CD14-positive monocyte (primary cell): ENCODE data around the gene TEPSIN. TPM values are rescaled to one million over a fixed set of nuclear protein-coding genes. Genes with fewer than 3 reads are reported as not detected.

ENCODE experiments used
- DNase-seq, 3 donors: peaks; one replicate each; pipeline ENCODE4 v3.0.0-alpha.2; 2011 to 2022
- H2AFZ ChIP-seq: 2 replicates; pipeline ENCODE4 v1.6.0; 2012; ENCODE audit warnings: mild to moderate bottlenecking, low read depth, low read length, inconsistent platforms; ENCODE audit not compliant: insufficient read depth, poor library complexity, severe bottlenecking
- H3K27ac ChIP-seq, 2 donors: 1 replicate in 1 of 2; 2 replicates in 1 of 2; pipeline ENCODE4 v1.5.1; 2012 to 2013; ENCODE audit warnings: low read length in 2 of 2, control low read depth in 1 of 2, inconsistent platforms in 1 of 2, low read depth in 1 of 2, mild to moderate bottlenecking in 1 of 2
- H3K27me3 ChIP-seq, 2 donors: one replicate each; pipeline versions ENCODE4 v1.6.0 to v1.6.1; 2011 to 2013; ENCODE audit warnings: low read length in 2 of 2; ENCODE audit not compliant: control insufficient read depth in 2 of 2, insufficient read depth in 2 of 2
- H3K36me3 ChIP-seq, 2 donors: replicated peaks in 1 of 2; 1 replicate in 1 of 2; 2 replicates in 1 of 2; pipeline versions ENCODE4 v1.5.1 to v1.6.1; 2012 to 2013; ENCODE audit warnings: low read length in 2 of 2, control low read depth in 1 of 2, inconsistent platforms in 1 of 2, mild to moderate bottlenecking in 1 of 2; ENCODE audit not compliant: insufficient read depth in 2 of 2, control insufficient read depth in 1 of 2
- H3K4me1 ChIP-seq, 2 donors: 1 replicate in 1 of 2; 2 replicates in 1 of 2; pipeline versions ENCODE4 v1.5.1 to v1.6.1; 2012 to 2013; ENCODE audit warnings: low read length in 2 of 2, control low read depth in 1 of 2, inconsistent platforms in 1 of 2, mild to moderate bottlenecking in 1 of 2, moderate library complexity in 1 of 2; ENCODE audit not compliant: insufficient read depth in 2 of 2, control insufficient read depth in 1 of 2
- H3K4me2 ChIP-seq: replicated peaks from 2 replicates; pipeline ENCODE3; 2012; ENCODE audit warnings: low read length, moderate library complexity, mild to moderate bottlenecking; ENCODE audit not compliant: poor library complexity, severe bottlenecking; ENCODE audit errors: extremely low read depth
- H3K4me3 ChIP-seq, 3 experiments: fragments of 200-600 bp in 1 of 3; sonication (generic) in 1 of 3; replicated peaks in 1 of 3; 1 replicate in 2 of 3; 2 replicates in 1 of 3; pipeline ENCODE4 v1.5.1; 2011 to 2013; ENCODE audit warnings: low read length in 3 of 3, mild to moderate bottlenecking in 3 of 3, control low read depth in 2 of 3, low read depth in 2 of 3, inconsistent platforms in 1 of 3, moderate library complexity in 1 of 3
- H3K79me2 ChIP-seq: 2 replicates; pipeline ENCODE4 v1.6.0; 2012; ENCODE audit warnings: mild to moderate bottlenecking, control low read depth, inconsistent platforms, low read length, moderate library complexity; ENCODE audit not compliant: insufficient read depth
- H3K9ac ChIP-seq: 2 replicates; pipeline ENCODE4 v1.6.0; 2017; ENCODE audit warnings: low read length, mild to moderate bottlenecking; ENCODE audit not compliant: insufficient read depth, poor library complexity, severe bottlenecking
- H3K9me3 ChIP-seq, 2 donors: replicated peaks in 1 of 2; 1 replicate in 1 of 2; 2 replicates in 1 of 2; pipeline versions ENCODE4 v1.5.1 to v1.6.1; 2012 to 2013; ENCODE audit warnings: low read length in 2 of 2, control low read depth in 1 of 2; ENCODE audit not compliant: control insufficient read depth in 1 of 2, insufficient read depth in 1 of 2
- H4K20me1 ChIP-seq: 2 replicates; pipeline ENCODE4 v1.6.0; 2012; ENCODE audit warnings: mild to moderate bottlenecking, low read length, control low read depth, moderate library complexity; ENCODE audit not compliant: insufficient read depth
- H3K27ac Mint-ChIP-seq, 7 donors: one replicate each; pipeline ENCODE4 v1.8.0; 2020; ENCODE audit warnings: mild to moderate bottlenecking in 7 of 7, mixed read lengths in 7 of 7, moderate library complexity in 6 of 7, inconsistent platforms in 2 of 7
- H3K27me3 Mint-ChIP-seq, 3 donors: one replicate each; pipeline ENCODE4 v1.8.0; 2021 to 2022; ENCODE audit warnings: low read depth in 3 of 3, mild to moderate bottlenecking in 3 of 3, mixed read lengths in 3 of 3, moderate library complexity in 3 of 3, inconsistent platforms in 1 of 3
- H3K36me3 Mint-ChIP-seq, 2 donors: one replicate each; pipeline ENCODE4 v1.8.0; 2020; ENCODE audit warnings: mixed read lengths in 2 of 2, inconsistent platforms in 1 of 2, mild to moderate bottlenecking in 1 of 2
- H3K4me1 Mint-ChIP-seq: one replicate; pipeline ENCODE4 v1.8.0; 2020; ENCODE audit warnings: mild to moderate bottlenecking, mixed read lengths
- H3K4me3 Mint-ChIP-seq, 2 donors: one replicate each; pipeline ENCODE4 v1.8.0; 2020; ENCODE audit warnings: mild to moderate bottlenecking in 2 of 2, mixed read lengths in 2 of 2, moderate library complexity in 1 of 2
- H3K9me3 Mint-ChIP-seq, 7 donors: one replicate each; pipeline ENCODE4 v1.8.0; 2020 to 2022; ENCODE audit warnings: mixed read lengths in 7 of 7, mild to moderate bottlenecking in 6 of 7, moderate library complexity in 6 of 7, inconsistent platforms in 2 of 7
- WGBS: methylation state at CpG from one replicate; pipeline ENCODE4 v1.1.5; 2013; ENCODE audit warnings: missing lambda C conversion rate; ENCODE audit not compliant: insufficient coverage; 5-methylcytosine and 5-hydroxymethylcytosine counted together
- intact Hi-C, 2 donors: fragments of 100-400 bp; cut with micrococcal nuclease; formaldehyde crosslinking; loops; one replicate each; pipeline versions ENCODE4 v1.15.0 to v1.15.1; 2023
- polyA plus RNA-seq, 3 donors: library from polyadenylated mRNA; depleted of rRNA in 1 of 3; unstranded in 2 of 3; stranded (reverse) in 1 of 3; fragments of 300-500 nt in 2 of 3; fragments of >200 nt in 1 of 3; fragmentation: Illumina TruSeq in 2 of 3; gene quantifications; 1 replicate in 2 of 3; 2 replicates in 1 of 3; pipeline ENCODE4 v1.2.3, GENCODE V29; 2012 to 2021
- TF ChIP-seq, protein P1 (sequence below): fragments of 200-600 bp; IDR thresholded peaks from one replicate; pipeline ENCODE4 v1.8.0; 2022; ENCODE audit warnings: antibody characterized with exemption, mild to moderate bottlenecking

Gene TEPSIN
- polyA plus RNA-seq, 3 donors: 3.4 to 136 (median 4.5) TPM

DNA sequence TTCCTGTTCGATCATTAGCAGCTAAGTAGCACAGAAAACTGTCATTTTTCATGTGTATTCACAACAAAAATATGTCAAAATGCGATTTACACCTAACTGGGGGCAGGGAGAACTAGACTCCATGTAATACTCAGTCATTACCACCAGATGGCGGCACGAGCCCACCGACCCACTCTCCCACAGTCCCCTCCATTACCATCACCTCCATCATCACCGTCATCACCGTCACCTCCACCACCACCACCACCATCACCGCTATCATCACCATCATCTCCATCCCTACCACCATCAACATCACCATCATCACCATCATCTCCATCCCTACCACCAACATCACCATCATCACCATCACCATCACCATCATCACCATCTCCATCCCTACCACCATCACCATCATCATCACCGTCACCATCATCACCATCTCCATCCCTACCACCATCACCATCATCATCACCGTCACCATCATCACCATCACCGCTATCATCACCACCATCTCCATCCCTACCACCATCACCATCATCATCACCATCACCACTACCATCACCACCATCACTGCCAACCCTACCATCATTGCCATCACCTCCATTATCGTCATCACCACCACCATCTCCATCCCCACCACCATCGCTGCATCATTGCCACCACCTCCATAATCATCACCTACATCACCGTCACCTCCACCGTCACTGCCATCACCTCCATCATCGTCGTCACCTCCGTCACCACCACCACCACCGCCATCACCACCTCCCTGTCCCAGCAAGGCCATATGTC is 14.7 kb upstream of the TEPSIN start:
- peaks cover 27% of the 10 kb centered on the region for H3K4me1 Mint-ChIP-seq
- peak; percentile 37 to 59 (median 57) for DNase-seq
- 66% methylated on average over 19 of the region's 19 CpGs for WGBS
- H3K9me3 Mint-ChIP-seq: peaks cover 0 to 5% (median 0%) of the 10 kb centered on the region in 7 donors
- H2AFZ ChIP-seq: no peak overlapping the region
- H3K27me3 Mint-ChIP-seq: peaks cover 0 to 2% (median 0%) of the 10 kb centered on the region in 3 donors
- no peaks in the 10 kb centered on the region for H3K27me3 ChIP-seq
- H3K4me3 ChIP-seq: no peak overlapping the region
- H3K36me3 Mint-ChIP-seq: peaks cover 51 to 70% of the 10 kb centered on the region in 2 donors
- no peak overlapping the region for H3K9ac ChIP-seq
- H3K79me2 ChIP-seq: peaks cover 22% of the 10 kb centered on the region
- no peak overlapping the region for H3K4me2 ChIP-seq
- H3K36me3 ChIP-seq: peaks cover 53 to 69% of the 10 kb centered on the region in 2 donors
- no peak overlapping the region for H3K27ac ChIP-seq
- no peak overlapping the region for H3K4me3 Mint-ChIP-seq
- intact Hi-C loops: loop anchor here (1.0 to 5.0 kb wide), 3 partner anchors 231 to 349 kb away; no protein-coding TSS in a partner anchor
- H3K9me3 ChIP-seq: no peaks in the 10 kb centered on the region
- TF ChIP-seq, protein P1, sequence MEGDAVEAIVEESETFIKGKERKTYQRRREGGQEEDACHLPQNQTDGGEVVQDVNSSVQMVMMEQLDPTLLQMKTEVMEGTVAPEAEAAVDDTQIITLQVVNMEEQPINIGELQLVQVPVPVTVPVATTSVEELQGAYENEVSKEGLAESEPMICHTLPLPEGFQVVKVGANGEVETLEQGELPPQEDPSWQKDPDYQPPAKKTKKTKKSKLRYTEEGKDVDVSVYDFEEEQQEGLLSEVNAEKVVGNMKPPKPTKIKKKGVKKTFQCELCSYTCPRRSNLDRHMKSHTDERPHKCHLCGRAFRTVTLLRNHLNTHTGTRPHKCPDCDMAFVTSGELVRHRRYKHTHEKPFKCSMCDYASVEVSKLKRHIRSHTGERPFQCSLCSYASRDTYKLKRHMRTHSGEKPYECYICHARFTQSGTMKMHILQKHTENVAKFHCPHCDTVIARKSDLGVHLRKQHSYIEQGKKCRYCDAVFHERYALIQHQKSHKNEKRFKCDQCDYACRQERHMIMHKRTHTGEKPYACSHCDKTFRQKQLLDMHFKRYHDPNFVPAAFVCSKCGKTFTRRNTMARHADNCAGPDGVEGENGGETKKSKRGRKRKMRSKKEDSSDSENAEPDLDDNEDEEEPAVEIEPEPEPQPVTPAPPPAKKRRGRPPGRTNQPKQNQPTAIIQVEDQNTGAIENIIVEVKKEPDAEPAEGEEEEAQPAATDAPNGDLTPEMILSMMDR: peak; percentile 86
- peak overlapping the region in 6 of 7 donors; percentile 2 to 75 (median 38) for H3K27ac Mint-ChIP-seq
- H3K4me1 ChIP-seq: peaks cover 18 to 22% of the 10 kb centered on the region in 2 donors
- H4K20me1 ChIP-seq: peaks cover 86% of the 10 kb centered on the region

GRCh38 chr17:81252987-81253329 is 14.1 kb upstream of the TEPSIN start:
- WGBS: 90% methylated on average over 14 of the region's 15 CpGs
- H2AFZ ChIP-seq: no peak overlapping the region
- TF ChIP-seq, protein P1: no peak
- no peak overlapping the region for H3K4me3 Mint-ChIP-seq
- no peak overlapping the region for H3K9ac ChIP-seq
- H3K27ac Mint-ChIP-seq: peak overlapping the region in 1 of 7 donors; percentile 15
- H3K9me3 ChIP-seq: no peaks in the 10 kb centered on the region
- H3K9me3 Mint-ChIP-seq: peaks cover 0 to 5% (median 0%) of the 10 kb centered on the region in 7 donors
- H4K20me1 ChIP-seq: peaks cover 83% of the 10 kb centered on the region
- H3K4me3 ChIP-seq: no peak overlapping the region
- H3K36me3 Mint-ChIP-seq: peaks cover 53 to 70% of the 10 kb centered on the region in 2 donors
- no peak for DNase-seq
- peaks cover 0 to 2% (median 0%) of the 10 kb centered on the region in 3 donors for H3K27me3 Mint-ChIP-seq
- H3K36me3 ChIP-seq: peaks cover 48 to 68% of the 10 kb centered on the region in 2 donors
- H3K4me1 Mint-ChIP-seq: peaks cover 27% of the 10 kb centered on the region
- no peak overlapping the region for H3K27ac ChIP-seq
- H3K27me3 ChIP-seq: no peaks in the 10 kb centered on the region
- peaks cover 18 to 22% of the 10 kb centered on the region in 2 donors for H3K4me1 ChIP-seq
- H3K79me2 ChIP-seq: peaks cover 22% of the 10 kb centered on the region
- no peak overlapping the region for H3K4me2 ChIP-seq
- intact Hi-C loops: loop anchor here (1.0 to 5.0 kb wide), 3 partner anchors 231 to 349 kb away; no protein-coding TSS in a partner anchor
